Common myeloid progenitor, CD34-positive (primary cell): ENCODE data around the gene C9orf43.

ENCODE experiments used
- CTCF ChIA-PET: fragments of 350-600 bp; sonication (Branson Sonifier 250); formaldehyde crosslinking; loops from one replicate; lab custom pipeline; 2021; ENCODE audit warnings: antibody characterized with exemption; lab: Charles Lee
- POLR2A ChIA-PET: fragments of 350-600 bp; sonication (Branson Sonifier 250); formaldehyde crosslinking; loops from one replicate; lab custom pipeline; 2021; ENCODE audit warnings: antibody characterized with exemption; lab: Charles Lee
- DNase-seq, 3 donors: peaks; one replicate each; pipeline versions ENCODE4 v3.0.0 to v3.0.0-alpha.2; 2013
- H3K27ac ChIP-seq, 2 experiments: 1 replicate in 1 of 2; 2 replicates in 1 of 2; pipeline ENCODE4 v1.7.0; 2013; ENCODE audit warnings: inconsistent platforms in 2 of 2, low read length in 2 of 2, mild to moderate bottlenecking in 2 of 2, low read depth in 1 of 2, moderate library complexity in 1 of 2; ENCODE audit not compliant: severe bottlenecking in 2 of 2, insufficient read depth in 1 of 2, poor library complexity in 1 of 2
- H3K27me3 ChIP-seq, 5 experiments: replicated peaks in 2 of 5; 1 replicate in 3 of 5; 2 replicates in 2 of 5; pipeline versions ENCODE4 v1.6.1 to v1.7.0; 2013; ENCODE audit warnings: low read length in 4 of 5, mild to moderate bottlenecking in 2 of 5, moderate library complexity in 2 of 5, inconsistent platforms in 1 of 5; ENCODE audit not compliant: insufficient read depth in 5 of 5, control insufficient read depth in 4 of 5
- H3K36me3 ChIP-seq, 4 experiments: 1 replicate in 2 of 4; 2 replicates in 2 of 4; pipeline versions ENCODE4 v1.6.1 to v1.7.0; 2013; ENCODE audit warnings: low read length in 3 of 4, control low read depth in 1 of 4, mild to moderate bottlenecking in 1 of 4; ENCODE audit not compliant: control insufficient read depth in 4 of 4, insufficient read depth in 4 of 4
- H3K4me1 ChIP-seq, 4 experiments: 1 replicate in 3 of 4; 2 replicates in 1 of 4; pipeline versions ENCODE4 v1.6.1 to v1.7.1; 2013; ENCODE audit warnings: low read length in 3 of 4, mild to moderate bottlenecking in 3 of 4, control low read depth in 1 of 4, inconsistent platforms in 1 of 4, moderate library complexity in 1 of 4; ENCODE audit not compliant: control insufficient read depth in 4 of 4, insufficient read depth in 4 of 4; ENCODE audit errors: control extremely low read depth in 1 of 4
- H3K4me3 ChIP-seq, 7 experiments: 1 replicate in 4 of 7; 2 replicates in 3 of 7; pipeline versions ENCODE4 v1.5.1 to v1.7.0; 2013; ENCODE audit warnings: mild to moderate bottlenecking in 7 of 7, low read length in 6 of 7, moderate library complexity in 6 of 7, inconsistent platforms in 2 of 7, low read depth in 2 of 7, control low read depth in 1 of 7; ENCODE audit not compliant: insufficient read depth in 4 of 7, control insufficient read depth in 1 of 7; ENCODE audit errors: extremely low read depth in 1 of 7
- H3K9me3 ChIP-seq, 5 experiments: 1 replicate in 4 of 5; 2 replicates in 1 of 5; pipeline versions ENCODE4 v1.6.1 to v1.7.1; 2013; ENCODE audit warnings: low read length in 4 of 5, mild to moderate bottlenecking in 2 of 5, inconsistent platforms in 1 of 5, low read depth in 1 of 5, moderate library complexity in 1 of 5; ENCODE audit not compliant: control insufficient read depth in 4 of 5, insufficient read depth in 2 of 5; ENCODE audit errors: control extremely low read depth in 1 of 5
- WGBS: methylation state at CpG from one replicate; pipeline ENCODE4 v1.1.5; 2013; ENCODE audit not compliant: insufficient coverage; 5-methylcytosine and 5-hydroxymethylcytosine counted together

Gene C9orf43

DNA sequence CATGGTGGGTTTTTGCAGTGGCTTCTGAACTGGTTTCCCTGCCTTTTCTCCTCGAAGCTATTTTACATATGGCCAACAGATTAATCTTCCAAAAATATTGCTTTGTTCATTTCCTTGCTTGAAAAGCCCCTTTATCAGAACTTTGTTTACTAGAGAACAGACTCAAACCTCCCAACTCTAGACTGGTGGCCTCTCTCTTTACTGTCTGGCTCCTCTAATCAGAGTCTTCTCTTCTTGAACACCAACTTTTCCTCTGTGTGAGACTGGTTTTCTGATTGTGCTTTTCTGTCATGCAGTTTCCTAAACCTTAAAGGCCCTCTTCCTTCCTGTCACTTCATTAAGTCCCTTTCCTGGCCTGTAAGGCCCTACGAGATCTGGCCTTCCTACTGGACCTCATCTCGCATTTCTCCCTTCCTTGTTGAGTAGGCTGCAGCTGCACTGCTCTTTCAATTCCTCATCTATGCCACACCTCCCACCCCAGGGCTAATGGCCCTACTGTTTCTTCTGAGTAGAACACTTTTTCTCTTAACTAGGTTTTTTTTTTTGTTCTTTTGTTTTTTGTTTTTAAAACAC, 5.7 kb downstream of the C9orf43 start:
- H3K27me3 ChIP-seq = no peaks in the 10 kb centered on the region
- CTCF ChIA-PET = interaction anchor here (1.1 to 1.5 kb wide), 3 partner anchors 15 to 241 kb away, joined by 3 to 4 read pairs (median 3); partner anchors contain the start of gene ALAD
- no peak overlapping the region for H3K4me3 ChIP-seq
- H3K9me3 ChIP-seq = no peaks in the 10 kb centered on the region
- POLR2A ChIA-PET = no interaction called here
- peak in 1 of 3 donors; percentile 30 for DNase-seq
- no peak overlapping the region for H3K27ac ChIP-seq
- H3K4me1 ChIP-seq = peaks cover 0 to 21% (median 11%) of the 10 kb centered on the region in 4 experiments
- H3K36me3 ChIP-seq = no peaks in the 10 kb centered on the region
- WGBS = 40% methylated on average over 2 of the region's 3 CpGs

DNA sequence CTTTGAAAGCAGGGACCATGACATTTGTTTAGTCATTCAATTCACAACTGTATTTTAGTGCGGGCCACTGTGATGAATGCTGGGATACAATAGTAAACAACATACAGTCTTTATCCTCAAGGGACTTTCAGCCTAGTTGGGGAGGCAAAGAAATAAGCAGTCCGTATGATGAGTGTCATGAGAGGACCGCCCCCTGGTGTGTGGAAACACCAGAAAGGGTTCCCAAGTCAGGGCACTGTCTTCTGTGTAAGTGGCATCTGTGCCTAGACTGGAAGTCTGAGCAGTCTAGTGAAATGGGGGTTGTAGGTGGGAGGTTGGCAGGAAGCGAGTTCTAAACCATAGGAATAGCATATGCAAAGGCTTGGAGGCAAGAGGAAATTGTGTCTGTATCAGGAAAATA, 6.8 kb downstream of the C9orf43 start:
- Histone ChIP-seq H3K4me3 (no peak overlapping the region), H3K4me1 (peaks cover 0 to 15% (median 4%) of the 10 kb centered on the region in 4 experiments), H3K36me3 (no peaks in the 10 kb centered on the region), H3K27ac (no peak overlapping the region), H3K27me3 (no peaks in the 10 kb centered on the region), H3K9me3 (no peaks in the 10 kb centered on the region)
- POLR2A ChIA-PET = no interaction called here
- 93% methylated on average over 4 of the region's 4 CpGs for WGBS
- CTCF ChIA-PET = interaction anchor here (1.1 kb wide), 1 partner anchor 16 kb away, joined by 3 read pairs; the partner anchor contains the start of gene ALAD
- no peak for DNase-seq

DNA sequence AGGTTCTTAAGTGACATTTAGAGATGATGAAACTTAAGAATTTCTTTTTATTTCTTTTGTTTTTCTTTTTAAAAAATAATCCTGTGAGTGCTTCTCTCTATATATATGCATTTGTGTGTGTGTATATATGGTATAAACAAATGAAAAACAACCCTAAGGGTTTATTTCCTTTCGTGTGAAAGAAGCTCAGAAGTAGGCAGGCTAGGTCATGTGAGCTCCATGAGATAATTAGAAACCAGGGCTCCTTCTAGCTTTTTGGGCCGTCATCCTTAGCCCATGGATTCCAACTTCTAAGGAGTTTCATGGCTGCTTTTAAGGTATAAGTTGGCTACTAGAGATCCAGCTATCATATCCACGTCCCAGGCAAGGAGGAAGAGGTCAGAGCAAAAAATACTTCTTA, 11.2 kb downstream of the C9orf43 start:
- WGBS = 90% methylated on average over 2 of the region's 3 CpGs
- Histone ChIP-seq H3K36me3 (no peaks in the 10 kb centered on the region), H3K4me3 (no peak overlapping the region), H3K27ac (no peak overlapping the region), H3K9me3 (no peaks in the 10 kb centered on the region), H3K4me1 (peaks cover 4 to 28% (median 23%) of the 10 kb centered on the region in 4 experiments), H3K27me3 (no peaks in the 10 kb centered on the region)
- DNase-seq = no peak
- CTCF ChIA-PET = interaction anchor here (1.1 kb wide), 1 partner anchor 11 kb away, joined by 3 read pairs; no protein-coding TSS in a partner anchor
- POLR2A ChIA-PET = interaction anchor here (0.9 kb wide), 1 partner anchor 11 kb away, joined by 3 read pairs; the partner anchor contains the start of genes C9orf43 and POLE3

DNA sequence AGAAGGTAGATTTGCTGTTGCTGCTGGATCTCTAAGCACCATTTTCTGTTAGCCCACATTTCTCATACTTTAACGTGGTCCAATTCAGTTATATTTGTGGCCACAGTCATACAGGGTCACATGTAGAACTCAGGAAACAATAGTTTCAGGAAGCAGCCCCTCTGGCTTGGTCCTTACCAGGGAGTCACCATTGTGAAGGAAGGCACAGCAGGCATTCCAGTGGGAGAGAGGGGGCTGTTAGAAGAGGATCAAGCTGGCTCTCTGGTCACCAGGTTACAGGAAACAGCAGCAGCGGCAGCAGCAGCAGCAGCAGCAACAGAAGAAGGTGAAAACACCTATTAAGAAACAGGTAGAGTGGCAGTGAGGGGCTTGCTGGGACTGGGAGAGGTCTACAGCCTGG, 14.5 kb downstream of the C9orf43 start:
- H3K27ac ChIP-seq = peak overlapping the region; percentile 55 to 76
- WGBS = 0% methylated on average over 2 of the region's 2 CpGs
- peak in 2 of 3 donors; percentile 29 to 47 for DNase-seq
- POLR2A ChIA-PET = no interaction called here
- no peaks in the 10 kb centered on the region for H3K9me3 ChIP-seq
- peaks cover 0 to 14% (median 6%) of the 10 kb centered on the region in 4 experiments for H3K36me3 ChIP-seq
- peak overlapping the region in 6 of 7 experiments; percentile 11 to 70 (median 65) for H3K4me3 ChIP-seq
- H3K27me3 ChIP-seq = no peaks in the 10 kb centered on the region
- CTCF ChIA-PET = interaction anchor here (1.7 to 2.3 kb wide), 5 partner anchors 12 to 233 kb away, joined by 4 to 7 read pairs (median 5); partner anchors contain the start of genes C9orf43 and POLE3
- H3K4me1 ChIP-seq = peaks cover 4 to 42% (median 25%) of the 10 kb centered on the region in 4 experiments

DNA sequence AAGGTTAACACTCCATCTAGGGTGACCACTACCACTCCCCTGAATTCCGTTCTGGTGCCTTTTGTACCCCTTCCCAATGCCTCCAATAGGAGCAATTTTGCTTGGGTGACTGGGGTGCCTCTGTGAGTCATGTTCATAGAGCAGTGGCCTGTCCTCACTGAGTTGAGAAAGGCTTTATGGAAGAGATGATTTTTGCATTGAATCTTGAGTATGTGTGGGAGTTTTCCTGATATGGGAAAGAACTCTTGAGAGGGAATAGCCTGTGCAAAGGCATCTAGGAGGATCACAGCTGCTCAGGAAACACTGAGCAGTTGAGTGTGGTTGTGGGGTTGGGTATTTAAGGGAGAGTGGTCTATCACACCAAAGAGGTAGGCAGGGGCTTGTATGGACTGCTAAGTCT, 16.2 kb downstream of the C9orf43 start:
- no peak for DNase-seq
- CTCF ChIA-PET = interaction anchor here (1.0 to 2.3 kb wide), 6 partner anchors 14 to 231 kb away, joined by 3 to 7 read pairs (median 5); no protein-coding TSS in a partner anchor
- WGBS = 71% methylated on average over 1 of the region's 1 CpG
- peak overlapping the region in 2 of 7 experiments; percentile 68 to 70 for H3K4me3 ChIP-seq
- POLR2A ChIA-PET = no interaction called here
- H3K27ac ChIP-seq = no peak overlapping the region
- no peaks in the 10 kb centered on the region for H3K9me3 ChIP-seq
- no peaks in the 10 kb centered on the region for H3K27me3 ChIP-seq
- peaks cover 0 to 24% (median 7%) of the 10 kb centered on the region in 4 experiments for H3K36me3 ChIP-seq
- peaks cover 4 to 42% (median 25%) of the 10 kb centered on the region in 4 experiments for H3K4me1 ChIP-seq

DNA sequence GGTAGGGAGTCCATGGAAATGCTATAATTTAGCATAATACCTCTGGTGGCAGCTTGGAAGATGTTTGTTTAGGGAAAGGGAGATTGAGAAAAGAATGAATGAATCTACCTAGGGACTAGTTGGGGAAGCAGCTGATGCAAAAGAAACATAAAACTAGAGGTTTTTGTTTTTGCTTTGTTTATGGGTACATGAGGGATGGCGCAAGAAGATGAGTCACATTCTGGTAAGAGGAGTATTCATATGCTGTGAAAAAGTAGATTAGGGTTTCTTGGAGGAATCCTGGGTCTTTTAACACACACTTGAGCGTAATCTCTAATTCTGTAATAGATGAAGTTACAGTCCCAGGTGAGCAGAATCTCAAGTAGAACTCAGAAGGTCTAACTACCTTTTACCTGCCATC, 17.1 kb downstream of the C9orf43 start:
- H3K9me3 ChIP-seq = no peaks in the 10 kb centered on the region
- H3K36me3 ChIP-seq = peaks cover 0 to 29% (median 7%) of the 10 kb centered on the region in 4 experiments
- peak in 1 of 3 donors; percentile 41 for DNase-seq
- 100% methylated on average over 1 of the region's 2 CpGs for WGBS
- H3K27me3 ChIP-seq = no peaks in the 10 kb centered on the region
- CTCF ChIA-PET = interaction anchor here (1.0 kb wide), 1 partner anchor 18 kb away, joined by 4 read pairs; no protein-coding TSS in a partner anchor
- peaks cover 4 to 42% (median 25%) of the 10 kb centered on the region in 4 experiments for H3K4me1 ChIP-seq
- POLR2A ChIA-PET = no interaction called here
- H3K27ac ChIP-seq = no peak overlapping the region
- no peak overlapping the region for H3K4me3 ChIP-seq

DNA sequence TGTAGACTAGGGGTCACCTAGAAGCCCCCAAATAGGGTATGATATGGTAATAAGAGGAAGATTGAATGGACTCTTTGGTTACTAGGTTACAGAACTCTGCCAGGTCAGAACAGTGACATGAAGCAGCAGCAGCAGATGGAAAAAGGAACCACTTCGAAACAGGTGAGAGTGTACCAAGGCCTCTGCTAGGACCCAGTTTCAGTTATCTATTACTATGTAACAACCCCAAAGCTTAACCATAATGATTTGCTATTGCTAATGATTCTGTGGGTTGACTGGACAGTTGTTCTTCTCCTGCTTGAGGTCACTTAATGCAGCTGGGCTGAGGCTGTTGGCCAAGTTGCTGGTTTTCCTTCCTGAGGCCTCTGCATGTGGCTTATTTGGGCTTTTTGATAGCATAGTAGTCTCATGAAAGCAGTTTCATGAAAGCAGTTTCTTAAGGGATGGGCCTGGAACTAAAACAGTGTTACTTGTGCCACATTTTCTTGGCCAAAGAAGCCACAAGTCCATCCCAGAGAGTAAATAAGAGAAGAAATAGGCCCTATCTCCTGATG, 17.6 kb downstream of the C9orf43 start:
- DNase-seq = no peak
- H3K4me3 ChIP-seq = no peak overlapping the region
- H3K27me3 ChIP-seq = no peaks in the 10 kb centered on the region
- ChIA-PET CTCF (interaction anchor here (1.0 kb wide), 1 partner anchor 18 kb away, joined by 4 read pairs; no protein-coding TSS in a partner anchor), POLR2A (no interaction called here)
- H3K27ac ChIP-seq = no peak overlapping the region
- peaks cover 5 to 34% (median 10%) of the 10 kb centered on the region in 4 experiments for H3K36me3 ChIP-seq
- WGBS = 67% methylated on average over 1 of the region's 1 CpG
- peaks cover 4 to 42% (median 25%) of the 10 kb centered on the region in 4 experiments for H3K4me1 ChIP-seq
- H3K9me3 ChIP-seq = no peaks in the 10 kb centered on the region
